Measurements from ENCODE around the gene ESPN. TPM values are rescaled to one million over a fixed set of nuclear protein-coding genes. Genes with fewer than 3 reads are reported as not detected.

ESPN gene
- total RNA-seq, 3 donors from 2014 or later (not counting 1 experiment from before 2014, with no cell fraction given), result 1.1 to 2.0 (median 1.7) TPM

- Histone ChIP-seq H3K27ac (ENCODE audit: low read length) (no peak overlapping the region), H3K4me3 (ENCODE audit: low read length) (no peak overlapping the region), H3K27me3 (ENCODE audit: control insufficient read depth, insufficient read depth, low read length) (peaks cover 40% of the 10 kb centered on the region), H3K9me3 (ENCODE audit: control insufficient read depth, insufficient read depth, low read length) (no peaks in the 10 kb centered on the region), H3K4me1 (ENCODE audit: control insufficient read depth, insufficient read depth, low read length) (peaks cover 17% of the 10 kb centered on the region), H3K36me3 (ENCODE audit: control insufficient read depth, insufficient read depth, low read length) (no peaks in the 10 kb centered on the region)
- WGBS (ENCODE audit: insufficient coverage), result 75% methylated on average over 8 of the region's 8 CpGs
- H3K4me1 Mint-ChIP-seq, result peaks cover 0 to 5% of the 10 kb centered on the region in 2 donors
- no peak for TF ChIP-seq CTCF (IDR thresholded peaks at IDR 0.05)
- no peak overlapping the region for H3K4me3 Mint-ChIP-seq
- H3K36me3 Mint-ChIP-seq, result no peaks in the 10 kb centered on the region
- no peaks in the 10 kb centered on the region for H3K9me3 Mint-ChIP-seq
- DNase-seq, result no peak
- ATAC-seq, result no peak
- no peak overlapping the region for H3K27ac Mint-ChIP-seq
- peaks cover 31 to 51% of the 10 kb centered on the region in 2 donors for H3K27me3 Mint-ChIP-seq (ENCODE audit: low read depth in 2 of 2)
- intact Hi-C loops (cut with micrococcal nuclease), result no loop called here
Measured at GRCh38 chr1:6417961-6418667, 6.5 kb upstream of the ESPN start.

GRCh38 chr1:6418668-6419396 is 5.7 kb upstream of the ESPN start:
- Histone ChIP-seq H3K36me3 (ENCODE audit: control insufficient read depth, insufficient read depth, low read length) (no peaks in the 10 kb centered on the region), H3K4me1 (ENCODE audit: control insufficient read depth, insufficient read depth, low read length) (peaks cover 24% of the 10 kb centered on the region), H3K27ac (ENCODE audit: low read length) (no peak overlapping the region), H3K4me3 (ENCODE audit: low read length) (no peak overlapping the region), H3K9me3 (ENCODE audit: control insufficient read depth, insufficient read depth, low read length) (no peaks in the 10 kb centered on the region), H3K27me3 (ENCODE audit: control insufficient read depth, insufficient read depth, low read length) (peaks cover 46% of the 10 kb centered on the region)
- Mint-ChIP-seq H3K9me3 (no peaks in the 10 kb centered on the region), H3K4me3 (no peak overlapping the region), H3K27me3 (ENCODE audit: low read depth in 2 of 2) (peaks cover 30 to 52% of the 10 kb centered on the region in 2 donors), H3K36me3 (no peaks in the 10 kb centered on the region), H3K27ac (no peak overlapping the region), H3K4me1 (peaks cover 0 to 6% of the 10 kb centered on the region in 2 donors)
- intact Hi-C loops (cut with micrococcal nuclease), result no loop called here
- 13% methylated on average over 69 of the region's 69 CpGs for WGBS (ENCODE audit: insufficient coverage)
- TF ChIP-seq CTCF (IDR thresholded peaks at IDR 0.05), result no peak
- DNase-seq (no peak), ATAC-seq (no peak)

GRCh38 chr1:6419397-6419803 is 5.2 kb upstream of the ESPN start:
- DNase-seq, result no peak
- H3K4me3 Mint-ChIP-seq, result no peak overlapping the region
- 5% methylated on average over 48 of the region's 48 CpGs for WGBS (ENCODE audit: insufficient coverage)
- H3K27me3 ChIP-seq (ENCODE audit: control insufficient read depth, insufficient read depth, low read length), result peaks cover 51% of the 10 kb centered on the region
- no peak for TF ChIP-seq CTCF (IDR thresholded peaks at IDR 0.05)
- no peaks in the 10 kb centered on the region for H3K9me3 Mint-ChIP-seq
- ATAC-seq, result no peak
- no peaks in the 10 kb centered on the region for H3K36me3 Mint-ChIP-seq
- intact Hi-C loops (cut with micrococcal nuclease), result no loop called here
- no peak overlapping the region for H3K4me3 ChIP-seq (ENCODE audit: low read length)
- H3K4me1 ChIP-seq (ENCODE audit: control insufficient read depth, insufficient read depth, low read length), result peaks cover 27% of the 10 kb centered on the region
- H3K27ac Mint-ChIP-seq, result no peak overlapping the region
- peaks cover 27 to 54% of the 10 kb centered on the region in 2 donors for H3K27me3 Mint-ChIP-seq (ENCODE audit: low read depth in 2 of 2)
- no peaks in the 10 kb centered on the region for H3K36me3 ChIP-seq (ENCODE audit: control insufficient read depth, insufficient read depth, low read length)
- peaks cover 0 to 10% of the 10 kb centered on the region in 2 donors for H3K4me1 Mint-ChIP-seq
- no peak overlapping the region for H3K27ac ChIP-seq (ENCODE audit: low read length)
- no peaks in the 10 kb centered on the region for H3K9me3 ChIP-seq (ENCODE audit: control insufficient read depth, insufficient read depth, low read length)
